Iris pigment epithelial cell (primary cell): ENCODE measurements around the gene POLR2J3.
"Not testable (repeated sequence)": the region's sequence is repeated elsewhere in the genome, so short reads cannot be mapped to it uniquely, and the experiment has no call there.

Experiments used
- DNase-seq: peaks from one replicate; pipeline ENCODE4 v3.0.0-alpha.2; 2011; ENCODE audit warnings: low read depth

POLR2J3 gene

GRCh38 chr7:102520797-102521196, 51.6 kb downstream of the POLR2J3 start:
- DNase-seq, result not testable (repeated sequence)

DNA sequence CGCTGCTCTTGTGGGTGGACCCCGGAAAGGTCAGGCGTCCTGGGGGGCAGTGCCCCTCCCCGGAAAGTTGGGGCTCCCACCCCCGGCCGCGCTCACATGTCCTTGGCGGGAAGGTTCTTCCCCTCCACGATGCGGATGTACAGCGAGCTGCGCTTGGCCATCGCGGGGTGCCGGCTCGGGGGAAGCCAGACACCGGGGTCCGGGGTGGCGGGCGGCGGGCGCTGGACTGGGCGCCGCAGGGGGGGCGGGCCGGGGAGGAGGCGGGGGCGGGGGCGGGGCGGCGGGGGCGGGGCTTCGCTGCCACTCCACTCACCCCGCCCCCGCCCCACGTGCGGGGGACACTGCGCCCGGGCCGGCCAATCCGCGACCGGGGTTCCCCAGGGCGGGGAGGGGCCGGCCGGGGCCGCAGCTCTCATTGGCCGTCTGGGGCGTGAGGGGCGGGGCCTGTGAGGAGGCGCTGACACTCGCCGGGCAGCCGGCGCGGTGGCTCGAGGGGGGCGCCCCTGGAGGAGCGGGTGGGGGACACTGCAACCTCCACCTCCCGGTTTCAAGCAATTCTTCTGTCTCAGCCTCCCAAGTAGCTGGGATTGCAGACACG, 54.7 kb downstream of the POLR2J3 start, which contains the start of gene RASA4B:
TSS of gene RASA4B (minus strand) at position 228 of the 598 bp plus-strand sequence. CDS start at position 161, 67 bp downstream.
- not testable (repeated sequence) for DNase-seq
